ENCODE data around the gene NFKB1.
"Not testable (repeated sequence)": the region's sequence is repeated elsewhere in the genome, so short reads cannot be mapped to it uniquely, and the experiment has no call there.

NFKB1 gene

GRCh38 chr4:102570211-102570610, 69.1 kb downstream of the NFKB1 start:
- DNase-seq = not testable (repeated sequence)

GRCh38 chr4:102572452-102572851, 71.3 kb downstream of the NFKB1 start:
- no peak for DNase-seq

GRCh38 chr4:102574317-102574716, 73.2 kb downstream of the NFKB1 start:
- no peak for DNase-seq

DNA sequence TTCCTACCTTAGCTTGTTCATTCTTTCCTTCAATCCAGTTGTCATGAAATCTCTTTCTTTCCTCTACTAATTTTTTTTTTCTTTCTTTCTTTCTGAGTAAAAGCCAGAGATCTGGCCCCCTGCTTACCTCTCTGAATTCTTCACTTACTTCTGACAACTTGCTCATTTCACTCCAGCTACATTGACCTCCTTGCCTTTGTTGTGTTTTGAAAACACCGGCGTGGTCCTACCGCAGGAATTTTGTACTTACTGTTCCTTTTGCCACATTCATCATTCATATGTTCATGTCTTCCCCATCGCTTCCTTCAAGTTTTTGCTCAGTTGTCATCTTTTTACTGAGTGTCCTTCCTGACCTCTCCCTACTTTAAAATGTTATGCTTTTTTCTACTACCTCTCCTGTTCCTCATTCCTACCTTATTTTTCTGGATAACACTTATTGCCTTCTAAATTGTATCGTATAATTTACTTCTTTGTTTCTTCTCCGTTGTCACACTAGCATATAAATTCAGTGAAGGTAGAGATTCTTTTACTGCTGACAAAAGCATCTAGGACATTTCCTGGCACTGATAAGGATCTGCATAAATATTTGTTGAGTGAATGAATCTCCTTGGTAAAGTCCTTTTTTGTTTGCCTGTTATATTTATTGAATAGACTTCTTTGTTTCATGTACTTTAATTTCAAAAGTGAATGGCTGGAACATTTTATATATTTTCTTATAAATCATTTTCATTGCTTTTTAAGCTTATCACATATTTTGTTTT, 74.4 kb downstream of the NFKB1 start:
- no peak for DNase-seq

- DNase-seq = no peak
Observed at GRCh38 chr4:102578270-102578669, 77.1 kb downstream of the NFKB1 start.

DNA sequence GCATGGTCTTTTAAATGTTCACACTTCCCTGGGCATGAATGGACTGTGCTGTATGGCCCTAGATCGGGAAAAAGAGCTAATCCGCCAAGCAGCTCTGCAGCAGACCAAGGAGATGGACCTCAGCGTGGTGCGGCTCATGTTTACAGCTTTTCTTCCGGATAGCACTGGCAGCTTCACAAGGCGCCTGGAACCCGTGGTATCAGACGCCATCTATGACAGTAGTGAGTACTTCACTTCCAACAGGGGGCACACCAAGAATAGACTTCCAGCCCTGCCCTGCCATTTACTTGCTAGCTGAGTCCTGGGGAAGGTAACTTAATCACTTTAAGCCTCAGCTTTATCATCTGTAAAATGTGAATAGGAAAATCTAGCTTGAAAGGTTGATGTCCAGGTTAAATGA, 77.7 kb downstream of the NFKB1 start:
- DNase-seq = no peak

DNA sequence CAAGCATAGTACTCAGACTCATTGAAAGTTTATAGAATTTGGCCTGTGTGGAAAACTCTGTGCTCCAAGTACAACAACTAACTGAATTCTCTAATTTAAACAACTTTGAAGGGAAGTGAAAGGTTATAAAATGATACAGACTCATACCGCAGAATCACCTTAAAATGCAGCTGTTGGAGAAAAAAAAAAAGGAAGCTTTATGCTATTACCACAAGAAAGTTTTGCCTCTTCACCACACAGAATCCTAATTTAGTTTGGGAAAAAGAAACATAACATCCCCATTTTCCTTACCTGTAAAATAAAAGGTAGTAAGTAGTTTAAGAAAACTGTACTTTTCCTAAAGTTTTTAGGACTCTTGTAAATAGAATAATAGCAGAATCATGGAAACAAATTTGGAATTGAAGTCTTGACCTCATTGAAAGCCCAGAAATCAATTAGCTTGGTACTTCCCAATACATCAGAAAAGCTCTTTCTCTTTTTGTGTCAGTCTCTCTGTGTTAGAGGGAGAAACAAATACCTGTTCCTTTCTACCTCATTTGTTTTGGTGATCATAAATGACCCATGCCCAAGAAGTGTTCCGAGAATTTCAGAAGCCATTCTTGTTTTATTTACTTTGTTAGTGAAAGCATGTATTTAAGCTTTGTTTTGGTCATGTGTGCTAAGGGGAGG, 78.8 kb downstream of the NFKB1 start:
- DNase-seq = no peak

- no peak for DNase-seq
Observed at GRCh38 chr4:102580463-102580842, 79.3 kb downstream of the NFKB1 start.

DNA sequence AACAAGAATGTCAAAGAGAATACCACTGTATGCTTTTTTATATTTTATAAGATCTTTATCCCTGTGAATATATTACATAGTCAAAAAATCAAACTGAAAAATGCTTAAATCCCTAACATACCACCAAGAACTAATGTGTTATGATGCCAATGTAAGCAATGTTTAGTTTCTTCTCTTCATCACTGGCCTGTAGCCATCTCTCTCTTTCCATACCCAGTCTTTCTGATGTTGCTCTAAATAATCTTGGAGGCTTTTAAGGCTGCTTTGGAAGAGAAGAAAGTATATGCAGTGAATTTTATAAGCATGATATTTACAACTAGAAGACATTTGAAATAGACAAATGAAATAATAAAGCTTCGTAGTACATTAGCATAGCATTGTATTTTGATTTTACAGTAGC, 82.9 kb downstream of the NFKB1 start:
- no peak for DNase-seq

DNA sequence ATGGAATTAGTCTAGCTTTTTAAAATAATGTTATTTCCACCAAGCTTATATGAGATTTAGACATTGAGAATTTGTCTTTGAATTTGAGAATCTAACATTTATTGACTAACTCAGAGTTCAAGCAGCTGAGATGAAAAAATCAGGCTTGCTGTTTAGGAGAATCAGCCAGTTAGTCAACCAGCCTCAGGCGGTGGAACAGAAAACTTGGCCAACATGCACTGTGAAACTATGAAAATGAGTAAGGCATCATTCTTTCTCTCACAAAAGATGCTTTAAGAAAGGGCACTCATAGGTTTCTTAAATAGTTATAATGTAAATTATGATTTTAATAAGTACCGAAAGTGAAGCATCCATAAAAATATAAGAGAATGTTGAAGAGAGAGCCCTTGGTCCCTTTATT, 84.2 kb downstream of the NFKB1 start:
- no peak for DNase-seq

- DNase-seq = no peak
Observed at GRCh38 chr4:102586002-102586643, 85.0 kb downstream of the NFKB1 start.

DNA sequence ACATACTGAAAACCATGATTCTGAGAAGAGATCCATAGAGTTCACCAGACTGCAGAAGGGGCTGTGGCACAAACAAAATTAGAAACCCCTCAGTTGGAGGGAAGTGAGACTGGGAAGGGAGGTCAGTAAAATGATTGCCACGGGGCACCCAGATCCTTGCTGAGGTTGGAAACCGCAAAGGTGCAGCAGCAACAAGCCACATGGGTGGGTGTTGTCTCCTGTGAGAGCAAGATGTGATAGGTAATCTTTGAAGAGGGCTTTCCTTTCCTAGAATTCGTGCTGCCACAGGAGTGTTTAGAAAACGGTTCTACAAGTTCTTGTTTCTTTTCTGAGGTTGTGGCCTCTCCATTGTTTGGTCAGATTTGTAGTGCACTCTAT, 85.5 kb downstream of the NFKB1 start:
- no peak for DNase-seq

DNA sequence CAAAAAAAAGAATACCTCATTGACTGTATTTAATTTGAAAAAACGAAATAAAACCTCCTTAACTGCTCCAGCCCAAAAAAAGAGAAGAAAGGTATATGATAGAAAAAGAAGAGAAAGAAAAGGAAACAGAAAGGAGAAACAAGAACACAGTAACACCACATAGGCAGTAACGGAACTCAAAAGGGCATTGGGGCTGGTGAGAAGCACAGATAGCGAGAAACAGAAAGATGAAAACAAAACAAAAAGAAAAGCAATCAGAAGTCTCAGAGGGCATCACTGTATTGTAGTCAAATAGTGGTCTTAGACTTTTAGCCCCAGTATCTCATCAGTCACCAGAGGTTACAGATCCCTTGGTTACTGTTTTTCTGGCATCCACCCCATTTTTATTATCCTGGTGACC, 88.6 kb downstream of the NFKB1 start:
- DNase-seq = no peak

DNA sequence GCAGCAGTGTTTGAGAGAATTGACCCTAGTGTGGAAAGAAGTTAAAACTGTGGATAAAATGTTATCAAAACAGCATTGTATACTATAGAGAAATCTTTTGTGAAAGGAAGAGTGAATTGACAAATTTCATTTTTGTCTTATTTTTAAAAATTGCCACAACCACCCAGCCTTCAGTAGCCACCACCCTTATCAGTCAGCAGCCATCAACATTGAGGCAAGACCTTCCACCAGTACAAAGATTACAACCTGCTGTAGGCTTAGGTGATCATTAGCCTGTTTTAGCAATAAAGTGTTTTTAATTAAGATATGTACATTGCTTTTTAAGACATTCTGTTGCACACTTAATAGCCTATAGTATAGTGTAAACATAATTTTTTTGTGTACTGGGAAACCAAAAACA, 91.1 kb downstream of the NFKB1 start:
- DNase-seq = no peak

- no peak for DNase-seq
Observed at GRCh38 chr4:102593147-102593546, 92.0 kb downstream of the NFKB1 start.

DNA sequence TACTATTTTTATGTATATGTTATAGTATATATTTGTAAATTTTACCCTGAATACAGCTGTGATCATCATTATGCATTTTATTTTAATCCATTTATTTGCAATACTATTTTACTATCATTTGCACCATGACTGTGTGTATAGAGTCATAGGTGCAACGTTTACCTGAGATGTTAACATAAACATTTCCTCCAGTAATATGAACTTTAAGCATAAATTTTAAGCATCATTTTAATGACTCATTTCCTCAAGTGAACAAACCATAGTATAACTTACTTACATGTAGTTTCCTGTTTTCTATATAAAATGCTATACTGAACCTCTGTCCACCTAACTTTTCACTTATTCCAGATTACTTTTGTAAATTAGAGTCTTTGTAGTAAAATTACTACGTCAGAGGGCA, 92.8 kb downstream of the NFKB1 start:
- no peak for DNase-seq

DNA sequence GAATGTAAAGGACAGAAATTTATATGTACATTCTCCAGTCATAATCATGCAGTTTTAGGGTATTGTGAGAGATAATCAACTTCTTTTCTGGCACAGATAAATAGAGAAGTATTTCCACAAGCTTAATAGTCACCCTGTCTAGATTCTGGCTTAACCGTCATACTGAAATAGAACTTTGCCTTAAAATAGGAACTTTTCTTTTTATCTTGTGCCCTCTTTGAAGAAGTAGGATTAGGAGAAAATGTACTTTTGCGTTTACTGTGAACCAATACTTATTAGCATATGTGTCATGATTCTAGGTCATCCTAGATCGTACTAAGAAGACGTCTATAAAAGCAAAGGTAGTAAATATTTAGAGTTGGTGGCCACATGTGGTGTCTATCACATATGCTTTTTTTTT, 95.4 kb downstream of the NFKB1 start:
- DNase-seq = no peak

GRCh38 chr4:102598086-102598761, 97.1 kb downstream of the NFKB1 start:
- no peak for DNase-seq

- no peak for DNase-seq
Observed at GRCh38 chr4:102598762-102599374, 97.7 kb downstream of the NFKB1 start.

GRCh38 chr4:102599455-102599854, 98.3 kb downstream of the NFKB1 start:
- DNase-seq = no peak

DNA sequence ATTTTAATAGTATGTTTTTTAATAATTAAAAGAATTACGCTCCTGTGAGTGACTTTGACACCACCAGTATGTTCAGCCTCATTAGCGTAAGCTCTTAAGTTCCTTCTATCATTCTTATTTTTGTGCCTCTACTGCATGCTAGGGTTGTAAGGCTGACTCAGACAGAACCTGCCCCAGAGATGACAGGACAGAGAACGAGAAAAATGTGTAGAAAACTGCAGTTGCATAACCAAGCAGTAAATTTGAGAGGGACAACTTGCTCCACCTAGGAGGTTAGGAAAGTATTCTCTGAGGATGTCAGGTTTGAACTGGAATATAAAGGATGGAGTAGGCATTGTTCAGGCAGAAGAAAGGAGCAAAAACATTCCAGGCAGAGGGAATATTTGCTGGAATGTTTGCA, 98.7 kb downstream of the NFKB1 start:
- DNase-seq = no peak

GRCh38 chr4:102600689-102601088, 99.5 kb downstream of the NFKB1 start:
- no peak for DNase-seq

- DNase-seq = no peak
Observed at GRCh38 chr4:102601586-102602227, 100.5 kb downstream of the NFKB1 start.

Data from NCI-H1105 (cell line).